T-helper 2 cell treated with Interferon-gamma antibody and Interleukin-4, amounts not matched to agents 100 ng/mL and 5 ng/mL, for 36 hours (primary cell): Measurements from ENCODE around the gene POLRMT. TPM values are rescaled to one million over a fixed set of nuclear protein-coding genes. Genes with fewer than 3 reads are reported as not detected.

Experiments used
- intact Hi-C: fragments of 100-400 bp; cut with micrococcal nuclease; formaldehyde crosslinking; loops from one replicate; pipeline ENCODE4 v1.15.1; 2023
- total RNA-seq: library from RNA; stranded (reverse); gene quantifications from 2 replicates; pipeline ENCODE4 v1.2.3, GENCODE V29; 2022

The POLRMT gene
- total RNA-seq, 1 donor from 2014 or later: 53.9 TPM

GRCh38 chr19:596263-596655 is 37.1 kb downstream of the POLRMT start:
- intact Hi-C loops: no loop called here

- intact Hi-C loops: no loop called here
Measured at GRCh38 chr19:595326-596262, 37.7 kb downstream of the POLRMT start.

DNA sequence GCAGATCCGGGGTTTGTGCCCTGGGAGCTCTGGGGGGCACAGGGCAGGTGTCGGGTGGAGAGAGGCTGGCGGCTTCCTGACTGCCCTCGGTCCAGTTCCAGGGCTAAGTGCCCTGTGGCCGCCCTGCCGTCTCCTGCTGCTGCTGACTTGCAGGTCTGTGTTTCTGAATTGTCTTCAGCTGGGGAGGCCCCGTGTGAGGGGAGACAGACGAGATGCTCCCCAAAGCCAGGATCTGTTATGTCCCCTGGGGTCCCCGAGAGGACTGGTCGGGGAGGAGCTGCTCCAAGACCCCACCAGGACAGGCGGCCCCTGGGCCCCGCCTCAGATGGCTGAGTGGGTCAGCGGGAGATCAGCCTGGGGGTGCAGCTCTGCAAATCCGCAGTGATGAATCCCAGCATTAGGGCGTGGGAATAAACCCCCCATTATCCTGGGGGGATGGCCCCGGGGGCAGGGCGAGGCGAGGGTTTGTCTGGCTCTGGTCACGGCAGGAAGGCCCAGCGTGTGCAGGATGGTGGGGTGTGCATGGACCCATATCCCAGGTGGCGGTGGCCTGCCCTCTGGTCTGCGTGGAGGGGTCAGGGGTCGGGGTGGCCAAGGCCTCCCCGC is 39.0 kb downstream of the POLRMT start:
- intact Hi-C loops: no loop called here

GRCh38 chr19:593505-593904 is 39.8 kb downstream of the POLRMT start:
- intact Hi-C loops: no loop called here

- intact Hi-C loops: no loop called here
Measured at GRCh38 chr19:593055-593454, 40.3 kb downstream of the POLRMT start.

- intact Hi-C loops: no loop called here
Measured at GRCh38 chr19:592101-592500, 41.2 kb downstream of the POLRMT start.

- intact Hi-C loops: no loop called here
Measured at GRCh38 chr19:591099-591958, 42.0 kb downstream of the POLRMT start.

DNA sequence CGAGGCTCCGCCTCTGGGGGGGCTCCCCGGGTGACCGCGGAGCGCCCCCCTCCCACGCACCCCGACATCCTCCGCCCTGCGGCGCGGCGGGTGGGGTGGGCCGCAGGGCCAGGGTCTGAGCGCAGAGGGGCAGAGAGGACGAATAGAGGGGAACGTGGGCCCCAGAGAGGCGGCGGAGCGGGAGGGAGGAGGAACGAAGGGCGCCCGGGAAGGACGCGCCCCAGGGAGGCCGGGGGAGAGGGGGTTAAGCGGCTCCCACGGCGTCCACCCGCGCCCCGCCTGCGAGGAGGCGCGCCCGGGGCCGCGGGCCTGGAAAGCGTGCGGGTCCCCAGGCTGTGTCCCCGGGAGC is 42.6 kb downstream of the POLRMT start:
- intact Hi-C loops: no loop called here

- intact Hi-C loops: no loop called here
Measured at GRCh38 chr19:590396-590745, 43.0 kb downstream of the POLRMT start.

DNA sequence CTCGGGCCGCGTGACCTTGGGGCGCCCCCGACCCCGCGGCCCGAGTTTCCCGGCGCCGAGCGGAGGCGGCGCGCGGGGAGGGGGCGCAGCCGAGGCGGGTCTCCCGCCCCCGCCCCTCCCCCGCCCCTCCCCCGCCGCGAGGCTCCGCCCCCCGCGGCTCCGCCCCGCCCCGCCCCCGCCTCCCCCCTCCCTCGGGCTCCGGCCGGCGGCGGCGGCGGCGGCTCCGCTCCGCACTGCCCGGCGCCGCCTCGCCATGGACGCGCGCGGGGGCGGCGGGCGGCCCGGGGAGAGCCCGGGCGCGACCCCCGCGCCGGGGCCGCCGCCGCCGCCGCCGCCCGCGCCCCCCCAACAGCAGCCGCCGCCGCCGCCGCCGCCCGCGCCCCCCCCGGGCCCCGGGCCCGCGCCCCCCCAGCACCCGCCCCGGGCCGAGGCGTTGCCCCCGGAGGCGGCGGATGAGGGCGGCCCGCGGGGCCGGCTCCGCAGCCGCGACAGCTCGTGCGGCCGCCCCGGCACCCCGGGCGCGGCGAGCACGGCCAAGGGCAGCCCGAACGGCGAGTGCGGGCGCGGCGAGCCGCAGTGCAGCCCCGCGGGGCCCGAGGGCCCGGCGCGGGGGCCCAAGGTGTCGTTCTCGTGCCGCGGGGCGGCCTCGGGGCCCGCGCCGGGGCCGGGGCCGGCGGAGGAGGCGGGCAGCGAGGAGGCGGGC is 43.5 kb downstream of the POLRMT start, which contains the start of gene HCN2:
TSS of gene HCN2 (plus strand) at position 189 of the 703 bp plus-strand sequence. CDS start at position 254, 65 bp downstream.
- intact Hi-C loops: loop anchor here (5.0 kb wide), 1 partner anchor 142 kb away; no protein-coding TSS in a partner anchor

DNA sequence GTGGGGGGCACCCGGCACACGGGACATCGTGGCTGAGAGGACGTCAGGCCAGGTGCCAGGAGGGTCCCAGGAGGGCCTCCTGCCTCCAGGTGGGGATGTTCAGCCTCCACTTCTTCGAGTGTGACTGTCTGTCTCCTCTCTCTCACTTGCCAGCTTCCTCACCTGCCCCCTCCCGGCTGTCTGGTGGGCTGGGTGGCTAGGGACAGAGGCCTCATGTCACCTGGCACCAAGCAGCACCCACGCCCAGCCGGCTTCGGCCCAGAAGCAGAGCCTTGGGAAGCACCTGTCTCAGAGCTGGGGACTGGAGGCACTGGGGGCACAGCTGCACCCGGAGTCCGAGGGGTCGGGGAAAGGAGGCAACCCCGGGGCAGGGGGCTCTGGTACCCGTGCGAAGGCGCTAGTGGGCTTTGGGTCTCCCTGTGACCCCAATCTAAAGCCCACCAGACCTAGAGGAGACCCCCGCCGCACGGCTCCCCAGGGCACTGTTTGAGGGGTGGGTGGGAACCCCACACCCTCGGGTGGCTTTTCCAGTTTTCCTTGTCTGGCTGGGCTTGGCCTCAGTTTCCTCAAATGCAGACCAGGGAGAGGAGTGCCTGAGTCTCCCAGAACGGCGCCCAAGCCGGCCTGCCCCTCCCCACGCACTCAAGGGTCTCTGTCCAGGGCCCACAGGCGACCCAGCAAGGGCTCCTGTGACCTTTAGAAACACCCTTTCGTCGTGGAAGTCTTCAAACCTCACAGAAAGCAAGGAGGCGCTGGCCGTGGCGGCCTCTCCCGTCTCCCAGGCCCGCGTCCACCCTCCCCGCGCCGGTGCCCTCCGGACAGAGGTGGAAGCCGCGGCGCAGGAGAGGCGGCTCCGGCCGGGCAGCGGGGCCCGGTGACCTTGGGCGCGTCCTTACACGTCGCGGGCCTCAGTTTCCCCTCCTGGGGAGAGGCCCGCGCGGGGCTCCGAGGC is 44.3 kb downstream of the POLRMT start:
- intact Hi-C loops: loop anchor here (5.0 kb wide), 1 partner anchor 143 kb away; no protein-coding TSS in a partner anchor

DNA sequence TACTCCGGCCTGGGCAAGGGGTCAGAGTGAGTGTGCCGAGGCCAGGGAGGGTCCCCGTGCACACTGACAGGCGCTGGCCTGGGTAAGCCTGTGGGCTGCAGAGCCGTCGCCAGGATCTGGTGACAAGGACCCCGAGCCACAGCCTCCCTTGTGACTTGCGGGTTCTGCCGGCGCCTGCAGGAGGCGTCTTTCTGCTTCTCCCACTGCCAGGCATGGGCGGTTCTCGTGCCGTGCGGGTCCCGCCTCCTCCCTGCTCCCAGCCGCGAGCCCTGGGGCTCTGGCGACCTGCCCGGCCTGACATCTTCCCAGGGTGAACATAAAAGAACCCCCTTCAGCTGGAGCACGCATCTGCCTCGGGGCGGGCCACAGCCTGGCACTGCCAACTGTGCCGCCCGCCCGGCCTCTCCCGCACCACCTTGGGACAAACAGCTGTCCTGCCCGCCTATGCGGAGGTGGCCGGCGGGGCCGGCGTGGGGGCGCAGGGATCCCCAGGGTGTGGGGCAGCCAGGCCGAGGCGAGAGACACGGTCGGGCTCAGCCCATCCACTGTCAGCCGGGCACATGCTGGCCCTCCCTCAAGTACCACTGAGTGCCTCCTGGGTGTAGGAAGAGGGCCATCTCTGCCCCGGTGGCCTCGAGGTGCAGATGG is 45.1 kb downstream of the POLRMT start:
- intact Hi-C loops: loop anchor here (5.0 kb wide), 1 partner anchor 144 kb away; no protein-coding TSS in a partner anchor

DNA sequence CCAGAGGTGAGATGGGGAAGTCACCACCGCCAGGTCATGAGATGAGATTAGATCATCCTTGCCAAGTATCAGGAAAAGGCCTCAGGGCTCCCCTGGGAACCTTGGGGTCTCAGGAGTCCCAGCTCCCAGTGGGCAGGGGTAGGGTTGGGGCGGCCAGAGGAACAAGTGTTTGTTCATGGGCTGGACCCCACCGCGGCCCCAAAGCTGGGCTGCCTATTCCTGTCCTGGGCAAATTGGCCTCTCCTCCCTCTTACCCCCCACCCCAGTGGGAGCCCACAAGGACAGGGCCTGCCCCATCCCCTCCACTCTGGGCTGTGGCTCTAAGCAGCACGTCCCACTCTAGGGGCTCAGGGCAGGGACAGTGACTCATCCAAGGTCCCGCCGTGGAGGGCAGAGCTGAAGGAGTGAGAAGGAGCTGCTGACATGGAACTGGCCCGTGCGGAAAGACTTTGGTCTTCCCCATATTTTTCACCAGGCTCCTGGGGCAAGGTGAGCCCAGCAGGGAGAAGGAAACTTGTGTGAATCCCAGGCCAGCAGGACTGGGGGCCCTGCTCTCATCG is 47.7 kb downstream of the POLRMT start:
- intact Hi-C loops: loop anchor here (1.0 to 5.0 kb wide), 2 partner anchors 42 to 147 kb away; no protein-coding TSS in a partner anchor

DNA sequence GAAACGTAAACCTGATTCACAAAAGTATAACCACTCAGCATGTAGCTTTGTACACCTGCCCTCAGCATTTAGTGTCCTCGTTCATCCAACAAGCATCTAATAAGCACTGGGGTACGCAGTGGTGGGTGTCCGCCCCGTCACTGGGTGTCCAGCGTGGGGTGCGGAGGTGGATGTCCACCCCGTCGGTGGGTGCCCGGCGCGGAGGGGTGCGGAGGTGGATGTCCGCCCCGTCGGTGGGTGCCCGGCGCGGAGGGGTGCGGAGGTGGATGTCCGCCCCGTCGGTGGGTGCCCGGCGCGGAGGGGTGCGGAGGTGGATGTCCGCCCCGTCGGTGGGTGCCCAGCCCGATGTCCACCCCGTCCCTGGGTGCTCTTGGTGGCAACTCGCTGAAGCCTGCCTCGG is 48.2 kb downstream of the POLRMT start:
- intact Hi-C loops: loop anchor here (5.0 kb wide), 1 partner anchor 147 kb away; no protein-coding TSS in a partner anchor

GRCh38 chr19:584240-585001 is 48.9 kb downstream of the POLRMT start:
- intact Hi-C loops: loop anchor here (5.0 kb wide), 1 partner anchor 148 kb away; no protein-coding TSS in a partner anchor

GRCh38 chr19:583968-584239 is 49.4 kb downstream of the POLRMT start:
- intact Hi-C loops: no loop called here

DNA sequence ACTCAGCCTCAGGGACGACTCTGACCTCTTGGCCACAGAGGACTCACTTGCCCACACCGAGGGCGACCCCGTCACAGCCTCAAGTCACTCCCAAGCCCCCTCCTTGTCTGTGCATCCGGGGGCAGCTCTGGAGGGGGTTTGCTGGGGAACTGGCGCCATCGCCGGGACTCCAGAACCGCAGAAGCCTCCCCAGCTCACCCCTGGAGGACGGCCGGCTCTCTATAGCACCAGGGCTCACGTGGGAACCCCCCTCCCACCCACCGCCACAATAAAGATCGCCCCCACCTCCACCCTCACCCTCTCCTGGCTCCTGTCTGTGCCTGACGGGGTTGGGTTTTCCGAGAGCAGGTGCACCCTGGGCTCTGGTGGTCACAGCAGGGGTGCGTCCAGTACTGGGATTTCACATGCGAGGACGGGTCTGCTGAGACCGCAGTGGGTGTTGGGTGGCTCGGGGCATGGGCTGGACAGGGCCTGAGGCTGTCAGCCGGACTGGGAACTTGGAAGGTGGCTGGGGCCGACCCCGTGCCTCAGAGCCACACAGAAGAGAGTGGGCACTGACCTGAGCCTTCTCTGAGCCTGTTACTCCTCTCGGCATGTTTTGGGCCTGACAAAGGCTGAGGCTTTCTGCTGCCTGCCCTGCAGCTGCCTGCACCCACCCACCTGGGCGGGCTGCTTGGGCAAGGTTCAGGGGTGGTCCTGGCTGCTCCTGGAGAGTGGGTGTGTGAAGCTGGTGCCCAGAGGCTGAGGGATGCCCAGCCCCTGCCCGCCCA is 50.0 kb downstream of the POLRMT start:
- intact Hi-C loops: no loop called here
